GM21717 (cell line): Measurements from ENCODE around the gene FAR1.
"Not testable (repeated sequence)": the region's sequence is repeated elsewhere in the genome, so short reads cannot be mapped to it uniquely, and the experiment has no call there.

Experiments
- ATAC-seq: cut with Tn5 transposase; IDR thresholded peaks from one replicate; pipeline ENCODE4 v1.9.1; 2021; ENCODE audit warnings: mild to moderate bottlenecking, moderate library complexity; ENCODE audit not compliant: unreplicated experiment

Gene FAR1

GRCh38 chr11:13702071-13702470 lies 33.6 kb downstream of the FAR1 start:
- ATAC-seq, result no peak

- no peak for ATAC-seq
Measured at GRCh38 chr11:13705710-13706109, 37.2 kb downstream of the FAR1 start.

- no peak for ATAC-seq
Measured at GRCh38 chr11:13713982-13714381, 45.5 kb downstream of the FAR1 start.

GRCh38 chr11:13717331-13717730 lies 48.9 kb downstream of the FAR1 start:
- ATAC-seq, result no peak

- ATAC-seq, result no peak
Measured at GRCh38 chr11:13718394-13718793, 49.9 kb downstream of the FAR1 start.

GRCh38 chr11:13720940-13721339 lies 52.5 kb downstream of the FAR1 start:
- no peak for ATAC-seq

- no peak for ATAC-seq
Measured at GRCh38 chr11:13721760-13722159, 53.3 kb downstream of the FAR1 start.

- ATAC-seq, result no peak
Measured at GRCh38 chr11:13726456-13726855, 58.0 kb downstream of the FAR1 start.

- no peak for ATAC-seq
Measured at GRCh38 chr11:13728076-13728475, 59.6 kb downstream of the FAR1 start.

GRCh38 chr11:13734530-13734929 lies 66.1 kb downstream of the FAR1 start:
- no peak for ATAC-seq

- no peak for ATAC-seq
Measured at GRCh38 chr11:13745165-13745564, 76.7 kb downstream of the FAR1 start.

- not testable (repeated sequence) for ATAC-seq
Measured at GRCh38 chr11:13753316-13753715, 84.8 kb downstream of the FAR1 start.

- ATAC-seq, result no peak
Measured at GRCh38 chr11:13759050-13759449, 90.6 kb downstream of the FAR1 start.

- ATAC-seq, result no peak
Measured at GRCh38 chr11:13760115-13760514, 91.6 kb downstream of the FAR1 start.

- ATAC-seq, result no peak
Measured at GRCh38 chr11:13761250-13761649, 92.8 kb downstream of the FAR1 start.

GRCh38 chr11:13761716-13762115 lies 93.2 kb downstream of the FAR1 start:
- ATAC-seq, result no peak

GRCh38 chr11:13762718-13763117 lies 94.2 kb downstream of the FAR1 start:
- ATAC-seq, result no peak

GRCh38 chr11:13763341-13763740 lies 94.9 kb downstream of the FAR1 start:
- ATAC-seq, result no peak

GRCh38 chr11:13765886-13766285 lies 97.4 kb downstream of the FAR1 start:
- no peak for ATAC-seq

GRCh38 chr11:13767471-13767870 lies 99.0 kb downstream of the FAR1 start:
- no peak for ATAC-seq

- ATAC-seq, result no peak
Measured at GRCh38 chr11:13769188-13769587, 100.7 kb downstream of the FAR1 start.

GRCh38 chr11:13771151-13771550 lies 102.7 kb downstream of the FAR1 start:
- no peak for ATAC-seq

GRCh38 chr11:13772223-13773046 lies 104.0 kb downstream of the FAR1 start:
- ATAC-seq, result no peak
